ENCODE data around the gene NAT10.

GRCh38 chr11:34147581-34147980 lies 42.2 kb downstream of the NAT10 start:
- no peak for TF ChIP-seq GATA3 (IDR thresholded peaks at IDR 0.05; ENCODE audit: low read depth, low read length)
- TF ChIP-seq GATA2 (IDR thresholded peaks at IDR 0.05; ENCODE audit: low read depth, low read length) = no peak
